Measurements from ENCODE around the gene CDC42BPB. TPM values are rescaled to one million over a fixed set of nuclear protein-coding genes. Genes with fewer than 3 reads are reported as not detected.
A peak's percentile ranks its signal among the peaks of the same experiment; 100 is the strongest.

Gene CDC42BPB
- total and polyA plus RNA-seq, 12 donors, result 29.6 to 83.6 (median 69.3) TPM

- peaks cover 0 to 98% (median 53%) of the 10 kb centered on the region in 9 donors for H3K36me3 ChIP-seq
- no peaks in the 10 kb centered on the region for H3K27me3 ChIP-seq
- no peak overlapping the region for H3K4me3 ChIP-seq
- ATAC-seq, result no peak
- intact Hi-C loops (cut with DNase I), result no loop called here
- 86 to 87% methylated on average over 6 of the region's 6 CpGs for WGBS, 2 donors
- DNase-seq, result no peak
- H3K27ac ChIP-seq, result no peak overlapping the region
- no peaks in the 10 kb centered on the region for H3K9me3 ChIP-seq
- no peak for TF ChIP-seq CTCF (IDR thresholded peaks at IDR 0.05)
- H3K4me1 ChIP-seq, result peaks cover 0 to 13% (median 0%) of the 10 kb centered on the region in 9 donors
These were observed 59.0 kb downstream of the CDC42BPB start for GRCh38 chr14:102998393-102998792.

- H3K9me3 ChIP-seq, result no peaks in the 10 kb centered on the region
These were observed 60.4 kb downstream of the CDC42BPB start for GRCh38 chr14:102996941-102997340.

DNA sequence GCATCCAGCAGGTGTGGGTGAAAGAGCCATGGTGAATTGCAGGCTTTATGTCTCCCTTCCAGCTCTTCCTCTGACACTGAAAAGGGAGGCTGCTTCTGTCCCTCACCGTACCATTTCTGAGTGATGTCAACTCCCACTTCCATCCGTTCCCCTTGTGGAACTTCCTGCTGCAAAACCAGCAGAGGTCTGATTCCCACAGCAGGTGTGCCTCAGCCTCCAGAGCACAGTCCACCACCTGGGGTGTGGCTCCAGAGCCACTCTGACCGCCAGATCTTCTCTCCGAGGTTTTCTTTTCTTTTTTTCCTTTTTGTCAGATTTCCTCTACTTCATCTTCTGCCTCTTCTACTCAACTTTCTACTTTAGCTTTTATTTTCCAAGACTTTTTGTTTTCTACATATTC lies 62.7 kb downstream of the CDC42BPB start:
- 61 to 75% methylated on average over 4 of the region's 4 CpGs for WGBS, 2 donors
- intact Hi-C loops (cut with DNase I), result no loop called here

More at GRCh38 chr14:102996941-102997340, 60.4 kb downstream of the CDC42BPB start:
- peaks cover 0 to 10% (median 0%) of the 10 kb centered on the region in 9 donors for H3K4me1 ChIP-seq
- no peaks in the 10 kb centered on the region for H3K27me3 ChIP-seq
- WGBS, 2 donors, result 93 to 97% methylated on average over 10 of the region's 10 CpGs
- intact Hi-C loops (cut with DNase I), result no loop called here
- ATAC-seq, result no peak
- TF ChIP-seq CTCF (IDR thresholded peaks at IDR 0.05), result no peak
- H3K36me3 ChIP-seq, result peaks cover 0 to 98% (median 38%) of the 10 kb centered on the region in 9 donors
- H3K27ac ChIP-seq, result no peak overlapping the region
- H3K4me3 ChIP-seq, result no peak overlapping the region
- no peak for DNase-seq

GRCh38 chr14:102993523-102993922 lies 63.8 kb downstream of the CDC42BPB start:
- Histone ChIP-seq H3K27me3 (no peaks in the 10 kb centered on the region), H3K9me3 (peaks cover 0 to 12% (median 0%) of the 10 kb centered on the region in 11 donors), H3K4me3 (no peak overlapping the region), H3K36me3 (peaks cover under 1 to 99% (median 19%) of the 10 kb centered on the region in 9 donors), H3K27ac (no peak overlapping the region), H3K4me1 (peaks cover 0 to 9% (median 0%) of the 10 kb centered on the region in 9 donors)
- no peak for TF ChIP-seq CTCF (IDR thresholded peaks at IDR 0.05)
- intact Hi-C loops (cut with DNase I), result no loop called here
- no peak for DNase-seq
- ATAC-seq, result peak in 2 of 8 donors; percentile 33 to 46
- 77 to 87% methylated on average over 3 of the region's 3 CpGs for WGBS, 2 donors

More for the DNA sequence above, 62.7 kb downstream of the CDC42BPB start:
- Histone ChIP-seq H3K4me3 (no peak overlapping the region), H3K27ac (no peak overlapping the region), H3K4me1 (peaks cover 0 to 9% (median 0%) of the 10 kb centered on the region in 9 donors), H3K27me3 (no peaks in the 10 kb centered on the region), H3K9me3 (peaks cover 0 to under 1% (median 0%) of the 10 kb centered on the region in 11 donors), H3K36me3 (peaks cover 0 to 99% (median 26%) of the 10 kb centered on the region in 9 donors)
- ATAC-seq (peak in 2 of 8 donors; percentile 47 to 61), DNase-seq (no peak)
- TF ChIP-seq CTCF (IDR thresholded peaks at IDR 0.05), result no peak
